HepG2 (cell line): ENCODE results near the gene NLRP6. TPM values are rescaled to one million over a fixed set of nuclear protein-coding genes. Genes with fewer than 3 reads are reported as not detected.
A peak's percentile ranks its signal among the peaks of the same experiment; 100 is the strongest.

Experiments
- ATAC-seq: fragments of 200-7000 bp; cut with Tn5 transposase; 3 replicates; pipeline ENCODE4 v1.9.1; 2020; ENCODE audit warnings: mild to moderate bottlenecking, moderate library complexity
- BruUV-seq: library from RNA; stranded (reverse); fragments of 400-500 nt; replicated peaks from 2 replicates; lab custom pipeline; 2021; lab: Mats Ljungman, UMichigan
- CTCF ChIA-PET: fragments of 300-600 bp; formaldehyde crosslinking; extraction: SDS; loops from one replicate; lab custom pipeline; 2021; ENCODE audit warnings: low total read pairs, inconsistent platforms, low intra/inter-chr PET ratio; lab: Yijun Ruan, JAX
- POLR2A ChIA-PET: fragments of 350-600 bp; sonication (Branson Sonifier 250); formaldehyde crosslinking; loops from one replicate; lab custom pipeline; 2020; ENCODE audit warnings: antibody characterized with exemption, inconsistent platforms; lab: Yijun Ruan, JAX
- DNase-seq: peaks from one replicate; pipeline ENCODE4 v3.0.0-alpha.2; 2015; ENCODE audit warnings: low spot score
- FAIRE-seq: peaks from 3 replicates; lab custom pipeline; 2011; peaks lifted over from hg19 to GRCh38; lab: Jason Lieb, UNC
- H2AFZ ChIP-seq: one replicate; pipeline ENCODE4 v1.6.1; 2011; ENCODE audit warnings: low read length, inconsistent platforms
- H3K27ac ChIP-seq: fragments of 300-600 bp; 3 replicates; pipeline ENCODE4 v1.8.0; 2011; ENCODE audit warnings: mixed run types, mild to moderate bottlenecking, mixed read lengths, low read length, inconsistent platforms; ENCODE audit not compliant: insufficient read depth; ENCODE audit errors: extremely low read length
- H3K27me3 ChIP-seq, 2 experiments: fragments of 200-600 bp in 1 of 2; 2 replicates in 1 of 2; 3 replicates in 1 of 2; pipeline versions ENCODE4 v1.6.0 to v1.8.0; 2011; ENCODE audit warnings: low read length in 2 of 2, mild to moderate bottlenecking in 2 of 2, moderate library complexity in 2 of 2, inconsistent platforms in 1 of 2; ENCODE audit not compliant: insufficient read depth in 2 of 2, control insufficient read depth in 1 of 2
- H3K36me3 ChIP-seq, 2 experiments: fragments of 200-600 bp in 1 of 2; replicated peaks in 1 of 2; 2 replicates in 1 of 2; 3 replicates in 1 of 2; pipeline versions ENCODE4 v1.5.1 to v1.8.0; 2011; ENCODE audit warnings: low read length in 2 of 2, inconsistent platforms in 1 of 2; ENCODE audit not compliant: insufficient read depth in 2 of 2, control insufficient read depth in 1 of 2
- H3K4me1 ChIP-seq: 2 replicates; pipeline ENCODE4 v1.5.1; 2012; ENCODE audit warnings: low read length, inconsistent platforms; ENCODE audit not compliant: insufficient read depth
- H3K4me2 ChIP-seq: 2 replicates; pipeline ENCODE4 v1.6.0; 2011; ENCODE audit warnings: low read depth, low read length, inconsistent platforms
- H3K4me3 ChIP-seq, 3 experiments: fragments of 200-600 bp in 1 of 3; sonication (generic), shearing (Covaris generic) in 1 of 3; replicated peaks in 1 of 3; 2 replicates each; pipeline ENCODE4 v1.5.1; 2011 to 2016; ENCODE audit warnings: low read length in 3 of 3, inconsistent platforms in 2 of 3, low read depth in 2 of 3, mild to moderate bottlenecking in 2 of 3, control low read depth in 1 of 3, mixed read lengths in 1 of 3; ENCODE audit not compliant: insufficient read depth in 1 of 3
- H3K79me2 ChIP-seq: one replicate; pipeline ENCODE4 v1.6.1; 2011; ENCODE audit warnings: low read length, inconsistent platforms; ENCODE audit not compliant: insufficient read depth
- H3K9ac ChIP-seq: 2 replicates; pipeline ENCODE4 v1.6.0; 2011; ENCODE audit warnings: mild to moderate bottlenecking, low read depth, low read length, inconsistent platforms; ENCODE audit not compliant: insufficient read depth
- H3K9me3 ChIP-seq: 2 replicates; pipeline ENCODE4 v1.5.1; 2012; ENCODE audit warnings: mild to moderate bottlenecking, low read length
- H4K20me1 ChIP-seq: 2 replicates; pipeline ENCODE4 v1.6.0; 2011; ENCODE audit warnings: inconsistent platforms, mild to moderate bottlenecking, low read length, moderate library complexity; ENCODE audit not compliant: insufficient read depth
- BRD4 ChIP-seq: sonication (generic); formaldehyde crosslinking; IDR thresholded peaks from 2 replicates; pipeline ENCODE4 v1.4.0; 2020; ENCODE audit warnings: missing genetic modification reagents
- ELF1 ChIP-seq: sonication (generic); formaldehyde crosslinking; IDR thresholded peaks from 2 replicates; pipeline ENCODE4 v1.4.0; 2020; ENCODE audit warnings: missing genetic modification reagents
- HIVEP1 ChIP-seq: sonication (generic); formaldehyde crosslinking; IDR thresholded peaks from 2 replicates; pipeline ENCODE4 v1.4.0; 2020; ENCODE audit warnings: mild to moderate bottlenecking, missing genetic modification reagents
- JUN ChIP-seq: sonication (generic); formaldehyde crosslinking; IDR thresholded peaks from 2 replicates; pipeline ENCODE4 v1.4.0; 2020; ENCODE audit warnings: mild to moderate bottlenecking, missing genetic modification reagents
- JUND ChIP-seq: sonication (generic); formaldehyde crosslinking; IDR thresholded peaks from 2 replicates; pipeline ENCODE4 v1.8.0; 2022; ENCODE audit warnings: mild to moderate bottlenecking, missing genetic modification reagents
- KDM5B ChIP-seq: sonication (generic); formaldehyde crosslinking; IDR thresholded peaks from 2 replicates; pipeline ENCODE4 v1.4.0; 2020; ENCODE audit warnings: missing genetic modification reagents, mild to moderate bottlenecking, borderline replicate concordance
- PLRG1 ChIP-seq: fragments of 450-650 bp; conservative IDR thresholded peaks from 2 replicates; pipeline ENCODE4 v1.6.1; 2016
- RARA ChIP-seq: IDR thresholded peaks from 2 replicates; pipeline ENCODE4 v1.6.1; 2016; ENCODE audit warnings: missing genetic modification reagents, missing compliant biosample characterization
- XRCC5 ChIP-seq: fragments of 200-400 bp; formaldehyde crosslinking; optimal IDR thresholded peaks from 2 replicates; pipeline ENCODE3; 2017; ENCODE audit warnings: mild to moderate bottlenecking, low read length
- ZKSCAN5 ChIP-seq: sonication (generic); formaldehyde crosslinking; IDR thresholded peaks from 2 replicates; pipeline ENCODE4 v1.5.1; 2020; ENCODE audit warnings: mild to moderate bottlenecking, missing genetic modification reagents
- ZNF124 ChIP-seq: sonication (generic); formaldehyde crosslinking; IDR thresholded peaks from 2 replicates; pipeline ENCODE4 v1.4.0; 2020; ENCODE audit warnings: missing genetic modification reagents
- ZNF180 ChIP-seq: sonication (generic); formaldehyde crosslinking; IDR thresholded peaks from 2 replicates; pipeline ENCODE4 v1.4.0; 2020; ENCODE audit warnings: low read depth, missing genetic modification reagents, borderline replicate concordance
- ZNF337 ChIP-seq: sonication (generic); formaldehyde crosslinking; IDR thresholded peaks from 2 replicates; pipeline ENCODE4 v1.5.1; 2020; ENCODE audit warnings: missing genetic modification reagents, low read depth, mild to moderate bottlenecking, borderline replicate concordance
- WGBS: methylation state at CpG from one replicate; pipeline ENCODE4 v1.1.6; 2017; ENCODE audit warnings: low lambda C conversion rate; 5-methylcytosine and 5-hydroxymethylcytosine counted together
- in situ Hi-C: cut with HindIII; loops from 2 replicates; pipeline ENCODE4 v1.10.0; 2017; ENCODE audit warnings: low pct_unique_long_range_greater_than_20kb; ENCODE audit not compliant: extremely low pct_ligation_motif_present
- intact Hi-C: fragments of 100-400 bp; cut with micrococcal nuclease; formaldehyde crosslinking; loops from one replicate; pipeline ENCODE4 v1.10.0; 2022; ENCODE audit not compliant: unreplicated experiment
- polyA plus RNA-seq, 8 experiments: library from polyadenylated mRNA; depleted of rRNA in 3 of 8; stranded (reverse) in 7 of 8; unstranded in 1 of 8; fragments of >200 nt; fragmentation: Illumina TruSeq in 4 of 8; extraction: Trizol in 4 of 8; gene quantifications; 2 replicates each; pipeline versions ENCODE4 v1.2.1 to v1.2.3, GENCODE V29; 2011 to 2016; ENCODE audit warnings: low read depth in 4 of 8, missing spikeins in 1 of 8, mixed read lengths in 1 of 8; ENCODE audit not compliant: insufficient read depth in 1 of 8
- total RNA-seq, 5 experiments: library from RNA; depleted of rRNA; stranded (reverse); fragments of >200 nt; fragmentation: Illumina TruSeq; extraction: Trizol; gene quantifications; 2 replicates each; pipeline ENCODE4 v1.2.3, GENCODE V29; 2016; ENCODE audit warnings: low read depth in 1 of 5
- TF ChIP-seq, protein P1 (sequence below): sonication (generic); formaldehyde crosslinking; IDR thresholded peaks from 2 replicates; pipeline ENCODE4 v1.5.0; 2020; ENCODE audit warnings: mild to moderate bottlenecking, missing genetic modification reagents
- TF ChIP-seq, protein P2 (sequence below): sonication (generic); formaldehyde crosslinking; IDR thresholded peaks from 2 replicates; pipeline ENCODE4 v1.4.0; 2020; ENCODE audit warnings: missing genetic modification reagents
- TF ChIP-seq, protein P3 (sequence below): sonication (generic); formaldehyde crosslinking; IDR thresholded peaks from 2 replicates; pipeline ENCODE4 v1.5.1; 2020; ENCODE audit warnings: missing genetic modification reagents, mild to moderate bottlenecking, borderline replicate concordance
- TF ChIP-seq, protein P4 (sequence below): sonication (generic); formaldehyde crosslinking; IDR thresholded peaks from 2 replicates; pipeline ENCODE4 v1.5.0; 2020; ENCODE audit warnings: mild to moderate bottlenecking, missing genetic modification reagents, moderate library complexity

Gene NLRP6
- total and polyA plus RNA-seq, 2 of the 13 experiments (the other 11 are each of a cell fraction or from before 2014, with no cell fraction given), result not detected

DNA sequence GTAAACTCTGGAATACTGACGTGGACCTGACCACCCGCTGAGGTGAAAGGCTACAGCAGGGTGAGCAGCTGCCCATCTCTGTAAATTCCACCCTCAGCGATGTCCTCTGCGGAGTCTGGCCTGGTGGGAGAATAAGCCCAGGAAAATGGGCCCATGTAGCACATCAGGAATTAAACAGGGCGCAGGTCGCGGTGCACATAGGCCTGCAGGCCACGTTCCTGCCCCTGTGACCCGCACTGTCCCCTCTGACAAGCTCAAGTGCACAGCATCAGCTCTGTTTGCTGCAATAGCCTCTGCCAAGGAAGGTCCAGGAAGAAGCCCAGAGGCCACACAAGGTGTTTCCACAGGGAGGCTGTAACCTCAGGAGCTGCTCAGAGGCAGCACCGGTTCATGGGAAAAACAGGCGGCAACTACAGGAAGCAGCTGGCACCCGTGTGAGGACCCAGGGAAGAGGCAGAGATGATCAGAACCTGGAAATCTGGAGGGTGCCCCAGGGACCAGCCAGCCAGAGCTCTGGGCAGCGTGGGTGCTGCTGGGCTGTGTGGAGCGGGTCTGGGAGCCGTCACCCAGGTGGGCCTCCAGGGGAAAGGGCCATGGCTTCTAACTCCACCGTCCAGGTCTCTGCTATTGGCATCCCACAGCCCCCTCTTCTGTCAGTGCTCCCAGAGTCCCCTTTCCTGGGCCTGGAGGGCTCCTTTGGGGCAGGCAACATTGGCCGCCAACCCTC, 28.6 kb downstream of the NLRP6 start:
- no peak overlapping the region for H3K27ac ChIP-seq
- no peaks in the 10 kb centered on the region for H4K20me1 ChIP-seq
- WGBS, result 54% methylated on average over 13 of the region's 17 CpGs
- H3K27me3 ChIP-seq, result no peaks in the 10 kb centered on the region
- H3K4me3 ChIP-seq, result peak overlapping the region in 1 of 3 experiments; percentile 7; a peak in 1 of 6 replicates
- POLR2A ChIA-PET, result interaction anchor here (1.0 to 2.9 kb wide), 7 partner anchors 8 to 100 kb away, joined by 3 to 21 read pairs (median 3); partner anchors contain the start of genes BET1L and RIC8A
- CTCF ChIA-PET, result no interaction called here
- no peak for DNase-seq
- H3K4me2 ChIP-seq, result peak overlapping the region; percentile 40; the same call in 1 of the 2 replicates
- intact Hi-C loops (loop anchor here (5.0 kb wide), 1 partner anchor 50 kb away; no protein-coding TSS in a partner anchor), in situ Hi-C loops (no loop called here)
- no TSS peak for BruUV-seq
- ATAC-seq, result no peak
- no peak overlapping the region for H2AFZ ChIP-seq
- peaks cover 52% of the 10 kb centered on the region for H3K4me1 ChIP-seq
- H3K79me2 ChIP-seq, result peaks cover 7% of the 10 kb centered on the region
- H3K9me3 ChIP-seq, result no peaks in the 10 kb centered on the region
- H3K9ac ChIP-seq, result no peak overlapping the region
- no peaks in the 10 kb centered on the region for H3K36me3 ChIP-seq
- no peak for FAIRE-seq
- TF ChIP-seq BRD4 (CRISPR knock-in tag) (no peak), JUND (CRISPR knock-in tag) (no peak), ZNF124 (CRISPR knock-in tag) (no peak), HIVEP1 (CRISPR knock-in tag) (0 out of 2 replicates have a peak, but pooled peaks have one; percentile 33), ZNF180 (CRISPR knock-in tag) (no peak), KDM5B (0 out of 2 replicates have a peak, but pooled peaks have one; percentile 17), XRCC5 (no peak), ELF1 (CRISPR knock-in tag) (0 out of 2 replicates have a peak, but pooled peaks have one; percentile 14), PLRG1 (no peak), JUN (no peak), ZNF337 (CRISPR knock-in tag) (no peak), RARA (CRISPR knock-in tag) (peak; percentile 56), ZKSCAN5 (CRISPR knock-in tag) (no peak)
- TF ChIP-seq, protein P1, sequence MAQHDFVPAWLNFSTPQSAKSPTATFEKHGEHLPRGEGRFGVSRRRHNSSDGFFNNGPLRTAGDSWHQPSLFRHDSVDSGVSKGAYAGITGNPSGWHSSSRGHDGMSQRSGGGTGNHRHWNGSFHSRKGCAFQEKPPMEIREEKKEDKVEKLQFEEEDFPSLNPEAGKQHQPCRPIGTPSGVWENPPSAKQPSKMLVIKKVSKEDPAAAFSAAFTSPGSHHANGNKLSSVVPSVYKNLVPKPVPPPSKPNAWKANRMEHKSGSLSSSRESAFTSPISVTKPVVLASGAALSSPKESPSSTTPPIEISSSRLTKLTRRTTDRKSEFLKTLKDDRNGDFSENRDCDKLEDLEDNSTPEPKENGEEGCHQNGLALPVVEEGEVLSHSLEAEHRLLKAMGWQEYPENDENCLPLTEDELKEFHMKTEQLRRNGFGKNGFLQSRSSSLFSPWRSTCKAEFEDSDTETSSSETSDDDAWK, result no peak
- TF ChIP-seq, protein P2, sequence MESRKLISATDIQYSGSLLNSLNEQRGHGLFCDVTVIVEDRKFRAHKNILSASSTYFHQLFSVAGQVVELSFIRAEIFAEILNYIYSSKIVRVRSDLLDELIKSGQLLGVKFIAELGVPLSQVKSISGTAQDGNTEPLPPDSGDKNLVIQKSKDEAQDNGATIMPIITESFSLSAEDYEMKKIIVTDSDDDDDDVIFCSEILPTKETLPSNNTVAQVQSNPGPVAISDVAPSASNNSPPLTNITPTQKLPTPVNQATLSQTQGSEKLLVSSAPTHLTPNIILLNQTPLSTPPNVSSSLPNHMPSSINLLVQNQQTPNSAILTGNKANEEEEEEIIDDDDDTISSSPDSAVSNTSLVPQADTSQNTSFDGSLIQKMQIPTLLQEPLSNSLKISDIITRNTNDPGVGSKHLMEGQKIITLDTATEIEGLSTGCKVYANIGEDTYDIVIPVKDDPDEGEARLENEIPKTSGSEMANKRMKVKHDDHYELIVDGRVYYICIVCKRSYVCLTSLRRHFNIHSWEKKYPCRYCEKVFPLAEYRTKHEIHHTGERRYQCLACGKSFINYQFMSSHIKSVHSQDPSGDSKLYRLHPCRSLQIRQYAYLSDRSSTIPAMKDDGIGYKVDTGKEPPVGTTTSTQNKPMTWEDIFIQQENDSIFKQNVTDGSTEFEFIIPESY, result 0 out of 2 replicates have a peak, but pooled peaks have one; percentile 6
- TF ChIP-seq, protein P3, sequence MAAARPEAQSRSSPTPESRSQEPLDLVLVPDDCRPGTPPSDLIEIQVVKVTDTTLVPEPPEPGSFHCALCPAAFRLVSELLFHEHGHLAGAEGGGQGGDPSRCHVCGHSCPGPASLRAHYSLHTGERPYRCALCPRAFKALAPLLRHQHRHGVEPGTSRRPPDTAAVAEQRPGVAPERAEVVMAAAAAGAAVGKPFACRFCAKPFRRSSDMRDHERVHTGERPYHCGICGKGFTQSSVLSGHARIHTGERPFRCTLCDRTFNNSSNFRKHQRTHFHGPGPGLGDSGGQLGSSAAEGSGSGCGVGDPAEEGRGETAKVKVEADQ, result no peak
- TF ChIP-seq, protein P4, sequence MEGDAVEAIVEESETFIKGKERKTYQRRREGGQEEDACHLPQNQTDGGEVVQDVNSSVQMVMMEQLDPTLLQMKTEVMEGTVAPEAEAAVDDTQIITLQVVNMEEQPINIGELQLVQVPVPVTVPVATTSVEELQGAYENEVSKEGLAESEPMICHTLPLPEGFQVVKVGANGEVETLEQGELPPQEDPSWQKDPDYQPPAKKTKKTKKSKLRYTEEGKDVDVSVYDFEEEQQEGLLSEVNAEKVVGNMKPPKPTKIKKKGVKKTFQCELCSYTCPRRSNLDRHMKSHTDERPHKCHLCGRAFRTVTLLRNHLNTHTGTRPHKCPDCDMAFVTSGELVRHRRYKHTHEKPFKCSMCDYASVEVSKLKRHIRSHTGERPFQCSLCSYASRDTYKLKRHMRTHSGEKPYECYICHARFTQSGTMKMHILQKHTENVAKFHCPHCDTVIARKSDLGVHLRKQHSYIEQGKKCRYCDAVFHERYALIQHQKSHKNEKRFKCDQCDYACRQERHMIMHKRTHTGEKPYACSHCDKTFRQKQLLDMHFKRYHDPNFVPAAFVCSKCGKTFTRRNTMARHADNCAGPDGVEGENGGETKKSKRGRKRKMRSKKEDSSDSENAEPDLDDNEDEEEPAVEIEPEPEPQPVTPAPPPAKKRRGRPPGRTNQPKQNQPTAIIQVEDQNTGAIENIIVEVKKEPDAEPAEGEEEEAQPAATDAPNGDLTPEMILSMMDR, result 0 out of 2 replicates have a peak, but pooled peaks have one; percentile 2
